CD14-positive monocyte (primary cell): ENCODE measurements around the gene MACROH2A1. TPM values are rescaled to one million over a fixed set of nuclear protein-coding genes. Genes with fewer than 3 reads are reported as not detected.
A peak's percentile ranks its signal among the peaks of the same experiment; 100 is the strongest.

ENCODE experiments used
- DNase-seq, 3 donors: peaks; one replicate each; pipeline ENCODE4 v3.0.0-alpha.2; 2011 to 2022
- H2AFZ ChIP-seq: 2 replicates; pipeline ENCODE4 v1.6.0; 2012; ENCODE audit warnings: mild to moderate bottlenecking, low read depth, low read length, inconsistent platforms; ENCODE audit not compliant: insufficient read depth, poor library complexity, severe bottlenecking
- H3K27ac ChIP-seq, 2 donors: 1 replicate in 1 of 2; 2 replicates in 1 of 2; pipeline ENCODE4 v1.5.1; 2012 to 2013; ENCODE audit warnings: low read length in 2 of 2, control low read depth in 1 of 2, inconsistent platforms in 1 of 2, low read depth in 1 of 2, mild to moderate bottlenecking in 1 of 2
- H3K27me3 ChIP-seq, 2 donors: one replicate each; pipeline versions ENCODE4 v1.6.0 to v1.6.1; 2011 to 2013; ENCODE audit warnings: low read length in 2 of 2; ENCODE audit not compliant: control insufficient read depth in 2 of 2, insufficient read depth in 2 of 2
- H3K36me3 ChIP-seq, 2 donors: replicated peaks in 1 of 2; 1 replicate in 1 of 2; 2 replicates in 1 of 2; pipeline versions ENCODE4 v1.5.1 to v1.6.1; 2012 to 2013; ENCODE audit warnings: low read length in 2 of 2, control low read depth in 1 of 2, inconsistent platforms in 1 of 2, mild to moderate bottlenecking in 1 of 2; ENCODE audit not compliant: insufficient read depth in 2 of 2, control insufficient read depth in 1 of 2
- H3K4me1 ChIP-seq, 2 donors: 1 replicate in 1 of 2; 2 replicates in 1 of 2; pipeline versions ENCODE4 v1.5.1 to v1.6.1; 2012 to 2013; ENCODE audit warnings: low read length in 2 of 2, control low read depth in 1 of 2, inconsistent platforms in 1 of 2, mild to moderate bottlenecking in 1 of 2, moderate library complexity in 1 of 2; ENCODE audit not compliant: insufficient read depth in 2 of 2, control insufficient read depth in 1 of 2
- H3K4me2 ChIP-seq: replicated peaks from 2 replicates; pipeline ENCODE3; 2012; ENCODE audit warnings: low read length, moderate library complexity, mild to moderate bottlenecking; ENCODE audit not compliant: poor library complexity, severe bottlenecking; ENCODE audit errors: extremely low read depth
- H3K4me3 ChIP-seq, 3 experiments: fragments of 200-600 bp in 1 of 3; sonication (generic) in 1 of 3; replicated peaks in 1 of 3; 1 replicate in 2 of 3; 2 replicates in 1 of 3; pipeline ENCODE4 v1.5.1; 2011 to 2013; ENCODE audit warnings: low read length in 3 of 3, mild to moderate bottlenecking in 3 of 3, control low read depth in 2 of 3, low read depth in 2 of 3, inconsistent platforms in 1 of 3, moderate library complexity in 1 of 3
- H3K79me2 ChIP-seq: 2 replicates; pipeline ENCODE4 v1.6.0; 2012; ENCODE audit warnings: mild to moderate bottlenecking, control low read depth, inconsistent platforms, low read length, moderate library complexity; ENCODE audit not compliant: insufficient read depth
- H3K9ac ChIP-seq: 2 replicates; pipeline ENCODE4 v1.6.0; 2017; ENCODE audit warnings: low read length, mild to moderate bottlenecking; ENCODE audit not compliant: insufficient read depth, poor library complexity, severe bottlenecking
- H3K9me3 ChIP-seq, 2 donors: replicated peaks in 1 of 2; 1 replicate in 1 of 2; 2 replicates in 1 of 2; pipeline versions ENCODE4 v1.5.1 to v1.6.1; 2012 to 2013; ENCODE audit warnings: low read length in 2 of 2, control low read depth in 1 of 2; ENCODE audit not compliant: control insufficient read depth in 1 of 2, insufficient read depth in 1 of 2
- H4K20me1 ChIP-seq: 2 replicates; pipeline ENCODE4 v1.6.0; 2012; ENCODE audit warnings: mild to moderate bottlenecking, low read length, control low read depth, moderate library complexity; ENCODE audit not compliant: insufficient read depth
- H3K27ac Mint-ChIP-seq, 7 donors: one replicate each; pipeline ENCODE4 v1.8.0; 2020; ENCODE audit warnings: mild to moderate bottlenecking in 7 of 7, mixed read lengths in 7 of 7, moderate library complexity in 6 of 7, inconsistent platforms in 2 of 7
- H3K27me3 Mint-ChIP-seq, 3 donors: one replicate each; pipeline ENCODE4 v1.8.0; 2021 to 2022; ENCODE audit warnings: low read depth in 3 of 3, mild to moderate bottlenecking in 3 of 3, mixed read lengths in 3 of 3, moderate library complexity in 3 of 3, inconsistent platforms in 1 of 3
- H3K36me3 Mint-ChIP-seq, 2 donors: one replicate each; pipeline ENCODE4 v1.8.0; 2020; ENCODE audit warnings: mixed read lengths in 2 of 2, inconsistent platforms in 1 of 2, mild to moderate bottlenecking in 1 of 2
- H3K4me1 Mint-ChIP-seq: one replicate; pipeline ENCODE4 v1.8.0; 2020; ENCODE audit warnings: mild to moderate bottlenecking, mixed read lengths
- H3K4me3 Mint-ChIP-seq, 2 donors: one replicate each; pipeline ENCODE4 v1.8.0; 2020; ENCODE audit warnings: mild to moderate bottlenecking in 2 of 2, mixed read lengths in 2 of 2, moderate library complexity in 1 of 2
- H3K9me3 Mint-ChIP-seq, 7 donors: one replicate each; pipeline ENCODE4 v1.8.0; 2020 to 2022; ENCODE audit warnings: mixed read lengths in 7 of 7, mild to moderate bottlenecking in 6 of 7, moderate library complexity in 6 of 7, inconsistent platforms in 2 of 7
- WGBS: methylation state at CpG from one replicate; pipeline ENCODE4 v1.1.5; 2013; ENCODE audit warnings: missing lambda C conversion rate; ENCODE audit not compliant: insufficient coverage; 5-methylcytosine and 5-hydroxymethylcytosine counted together
- intact Hi-C, 2 donors: fragments of 100-400 bp; cut with micrococcal nuclease; formaldehyde crosslinking; loops; one replicate each; pipeline versions ENCODE4 v1.15.0 to v1.15.1; 2023
- polyA plus RNA-seq, 3 donors: library from polyadenylated mRNA; depleted of rRNA in 1 of 3; unstranded in 2 of 3; stranded (reverse) in 1 of 3; fragments of 300-500 nt in 2 of 3; fragments of >200 nt in 1 of 3; fragmentation: Illumina TruSeq in 2 of 3; gene quantifications; 1 replicate in 2 of 3; 2 replicates in 1 of 3; pipeline ENCODE4 v1.2.3, GENCODE V29; 2012 to 2021
- TF ChIP-seq, protein P1 (sequence below): fragments of 200-600 bp; IDR thresholded peaks from one replicate; pipeline ENCODE4 v1.8.0; 2022; ENCODE audit warnings: antibody characterized with exemption, mild to moderate bottlenecking

MACROH2A1 gene
- polyA plus RNA-seq, 3 donors: 352 to 443 (median 440) TPM

- H3K4me3 Mint-ChIP-seq: peak overlapping the region; percentile 69 to 73
- Histone ChIP-seq H3K27ac (peak overlapping the region; percentile 96), H3K4me1 (peaks cover 95 to 97% of the 10 kb centered on the region in 2 donors), H3K27me3 (no peaks in the 10 kb centered on the region), H3K36me3 (peaks cover 17 to 18% of the 10 kb centered on the region in 2 donors), H3K4me3 (peak overlapping the region in 1 of 3 experiments; percentile 96), H4K20me1 (peaks cover 73% of the 10 kb centered on the region), H3K4me2 (peak overlapping the region; percentile 92), H3K79me2 (peaks cover 98% of the 10 kb centered on the region), H2AFZ (no peak overlapping the region), H3K9ac (peak overlapping the region; percentile 45), H3K9me3 (no peaks in the 10 kb centered on the region)
- H3K4me1 Mint-ChIP-seq: peaks cover 93% of the 10 kb centered on the region
- peaks cover 0 to 3% (median 0%) of the 10 kb centered on the region in 7 donors for H3K9me3 Mint-ChIP-seq
- intact Hi-C loops: no loop called here
- TF ChIP-seq, protein P1, sequence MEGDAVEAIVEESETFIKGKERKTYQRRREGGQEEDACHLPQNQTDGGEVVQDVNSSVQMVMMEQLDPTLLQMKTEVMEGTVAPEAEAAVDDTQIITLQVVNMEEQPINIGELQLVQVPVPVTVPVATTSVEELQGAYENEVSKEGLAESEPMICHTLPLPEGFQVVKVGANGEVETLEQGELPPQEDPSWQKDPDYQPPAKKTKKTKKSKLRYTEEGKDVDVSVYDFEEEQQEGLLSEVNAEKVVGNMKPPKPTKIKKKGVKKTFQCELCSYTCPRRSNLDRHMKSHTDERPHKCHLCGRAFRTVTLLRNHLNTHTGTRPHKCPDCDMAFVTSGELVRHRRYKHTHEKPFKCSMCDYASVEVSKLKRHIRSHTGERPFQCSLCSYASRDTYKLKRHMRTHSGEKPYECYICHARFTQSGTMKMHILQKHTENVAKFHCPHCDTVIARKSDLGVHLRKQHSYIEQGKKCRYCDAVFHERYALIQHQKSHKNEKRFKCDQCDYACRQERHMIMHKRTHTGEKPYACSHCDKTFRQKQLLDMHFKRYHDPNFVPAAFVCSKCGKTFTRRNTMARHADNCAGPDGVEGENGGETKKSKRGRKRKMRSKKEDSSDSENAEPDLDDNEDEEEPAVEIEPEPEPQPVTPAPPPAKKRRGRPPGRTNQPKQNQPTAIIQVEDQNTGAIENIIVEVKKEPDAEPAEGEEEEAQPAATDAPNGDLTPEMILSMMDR: no peak
- WGBS: 57% methylated on average over 3 of the region's 3 CpGs
- peak overlapping the region; percentile 94 to 99 (median 97) for H3K27ac Mint-ChIP-seq
- DNase-seq: peak in 2 of 3 donors; percentile 55 to 56
- H3K27me3 Mint-ChIP-seq: peaks cover 0 to 1% (median 1%) of the 10 kb centered on the region in 3 donors
- peaks cover 52 to 63% of the 10 kb centered on the region in 2 donors for H3K36me3 Mint-ChIP-seq
Observed at GRCh38 chr5:135393691-135394090, 5.3 kb downstream of the MACROH2A1 start.

- Histone ChIP-seq H3K79me2 (peaks cover 98% of the 10 kb centered on the region), H2AFZ (no peak overlapping the region), H3K4me3 (peak overlapping the region in 1 of 3 experiments; percentile 96), H3K9ac (peak overlapping the region; percentile 48), H3K27ac (peak overlapping the region; percentile 96), H3K27me3 (no peaks in the 10 kb centered on the region), H3K4me2 (peak overlapping the region; percentile 92), H3K9me3 (no peaks in the 10 kb centered on the region), H3K4me1 (peaks cover 99 to 100% of the 10 kb centered on the region in 2 donors), H3K36me3 (peaks cover 22% of the 10 kb centered on the region in 2 donors), H4K20me1 (peaks cover 71% of the 10 kb centered on the region)
- Mint-ChIP-seq H3K27ac (peak overlapping the region; percentile 94 to 99 (median 97)), H3K36me3 (peaks cover 57 to 67% of the 10 kb centered on the region in 2 donors), H3K9me3 (peaks cover 0 to 3% (median 0%) of the 10 kb centered on the region in 7 donors), H3K4me1 (peaks cover 98% of the 10 kb centered on the region), H3K4me3 (peak overlapping the region in 1 of 2 donors; percentile 79), H3K27me3 (peaks cover 0 to 1% (median 1%) of the 10 kb centered on the region in 3 donors)
- peak; percentile 89 to 96 (median 94) for DNase-seq
- 0% methylated on average over 1 of the region's 1 CpG for WGBS
- intact Hi-C loops: no loop called here
- TF ChIP-seq, protein P1: no peak
Observed at GRCh38 chr5:135393229-135393628, 5.8 kb downstream of the MACROH2A1 start.
